ENCODE results near the gene RGN.

- TF ChIP-seq CTCF (IDR thresholded peaks at IDR 0.05) (no peak), ZFX (IDR thresholded peaks at IDR 0.05; ENCODE audit: borderline replicate concordance) (no peak)
These were observed 59.9 kb downstream of the RGN start for GRCh38 chrX:47138171-47138570.
